HEK293 (cell line): ENCODE data around the gene TOM1L2.

Experiments
- CTCF ChIP-seq: fragments of 450-650 bp; formaldehyde crosslinking; IDR thresholded peaks from 2 replicates; pipeline ENCODE4 v1.5.1; 2016; ENCODE audit warnings: missing biosample characterization, missing genetic modification characterization
- GLIS1 ChIP-seq: fragments of 450-650 bp; formaldehyde crosslinking; IDR thresholded peaks from 2 replicates; pipeline ENCODE4 v1.5.1; 2016; ENCODE audit warnings: missing biosample characterization, missing genetic modification characterization
- KLF16 ChIP-seq: fragments of 450-650 bp; formaldehyde crosslinking; IDR thresholded peaks from 2 replicates; pipeline ENCODE4 v1.5.1; 2017; ENCODE audit warnings: missing biosample characterization, missing genetic modification characterization
- REPIN1 ChIP-seq: fragments of 450-650 bp; formaldehyde crosslinking; IDR thresholded peaks from 2 replicates; pipeline ENCODE4 v1.5.1; 2017; ENCODE audit warnings: missing biosample characterization, missing genetic modification characterization, low read depth
- ZNF133 ChIP-seq: fragments of 450-650 bp; formaldehyde crosslinking; IDR thresholded peaks from 2 replicates; pipeline ENCODE4 v1.5.1; 2016; ENCODE audit warnings: missing biosample characterization, missing genetic modification characterization
- ZNF16 ChIP-seq: fragments of 450-650 bp; formaldehyde crosslinking; IDR thresholded peaks from 2 replicates; pipeline ENCODE4 v1.5.1; 2016; ENCODE audit warnings: low read depth, missing biosample characterization, missing genetic modification characterization
- ZNF169 ChIP-seq: fragments of 450-650 bp; formaldehyde crosslinking; IDR thresholded peaks from 2 replicates; pipeline ENCODE4 v1.5.1; 2016; ENCODE audit warnings: missing biosample characterization, missing genetic modification characterization
- ZNF391 ChIP-seq: fragments of 450-650 bp; formaldehyde crosslinking; IDR thresholded peaks from 2 replicates; pipeline ENCODE4 v1.5.1; 2016; ENCODE audit warnings: low read depth, missing biosample characterization, missing genetic modification characterization, borderline replicate concordance
- ZNF555 ChIP-seq: fragments of 450-650 bp; formaldehyde crosslinking; conservative IDR thresholded peaks from 2 replicates; pipeline ENCODE4 v1.5.1; 2017; ENCODE audit warnings: missing biosample characterization, mild to moderate bottlenecking, missing genetic modification characterization, inconsistent platforms
- ZNF600 ChIP-seq: fragments of 450-650 bp; formaldehyde crosslinking; IDR thresholded peaks from 2 replicates; pipeline ENCODE4 v1.5.1; 2016; ENCODE audit warnings: missing biosample characterization, missing genetic modification characterization

GRCh38 chr17:17795946-17796786 is 176.0 kb downstream of the TOM1L2 start:
- TF ChIP-seq ZNF16 (tag by site-specific recombination) (no peak), ZNF133 (tag by site-specific recombination) (no peak), ZNF600 (tag by site-specific recombination) (no peak), ZNF169 (tag by site-specific recombination) (no peak), CTCF (no peak), ZNF391 (tag by site-specific recombination) (no peak), KLF16 (tag by site-specific recombination) (no peak), REPIN1 (tag by site-specific recombination) (no peak), GLIS1 (tag by site-specific recombination) (no peak), ZNF555 (tag by site-specific recombination) (no peak)
